ENCODE data around the gene ANKS1B.
"Not testable (repeated sequence)": the region's sequence is repeated elsewhere in the genome, so short reads cannot be mapped to it uniquely, and the experiment has no call there.

The ANKS1B gene

GRCh38 chr12:98837134-98837752 lies 1147.5 kb downstream of the ANKS1B start:
- DNase-seq = not testable (repeated sequence)

- DNase-seq = no peak
Measured at GRCh38 chr12:98830657-98831056, 1154.1 kb downstream of the ANKS1B start.

- no peak for DNase-seq
Measured at GRCh38 chr12:98828802-98829600, 1155.7 kb downstream of the ANKS1B start.

DNA sequence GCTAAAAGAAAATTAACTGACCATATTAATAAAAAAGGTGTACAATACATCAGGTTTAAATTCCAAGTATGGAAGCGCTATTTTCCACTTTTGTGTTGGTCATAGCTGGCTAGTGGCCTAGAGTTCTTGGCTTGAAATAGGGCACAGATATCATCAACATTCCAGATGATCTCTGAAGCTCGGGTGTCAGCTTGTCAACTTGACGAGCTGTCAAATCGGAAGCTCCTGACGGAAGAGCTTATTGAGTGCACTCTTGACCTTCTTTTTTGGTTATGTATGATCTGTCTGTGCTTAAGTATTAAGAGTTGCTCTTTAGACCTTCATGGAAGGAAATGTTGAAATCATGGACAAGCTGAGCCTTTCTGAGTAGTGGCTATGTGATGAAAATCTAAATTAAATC lies 1161.7 kb downstream of the ANKS1B start:
- no peak for DNase-seq

- DNase-seq = no peak
Measured at GRCh38 chr12:98821866-98822265, 1162.9 kb downstream of the ANKS1B start.

DNA sequence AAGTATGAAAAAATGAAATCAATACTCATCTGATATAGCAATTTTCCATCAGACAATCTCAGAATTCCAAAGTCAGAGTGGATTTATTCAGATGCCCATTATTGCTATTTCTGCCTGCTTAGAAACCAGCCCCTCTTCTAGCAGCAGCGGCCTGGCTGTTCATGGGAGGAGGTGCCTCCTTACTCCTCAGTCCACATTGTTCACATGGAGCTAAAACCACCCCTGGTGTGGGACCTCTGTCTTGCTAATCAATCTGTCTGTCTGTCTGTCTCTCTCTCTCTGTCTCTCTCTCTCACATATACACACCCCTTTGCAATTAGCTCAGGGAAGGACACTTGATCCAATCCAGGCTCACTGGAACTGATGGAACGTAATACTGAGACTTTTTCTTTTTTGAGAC lies 1163.5 kb downstream of the ANKS1B start:
- DNase-seq = no peak

- no peak for DNase-seq
Measured at GRCh38 chr12:98819821-98820404, 1164.8 kb downstream of the ANKS1B start.

- no peak for DNase-seq
Measured at GRCh38 chr12:98819071-98819470, 1165.7 kb downstream of the ANKS1B start.

GRCh38 chr12:98818239-98818638 lies 1166.5 kb downstream of the ANKS1B start:
- no peak for DNase-seq

DNA sequence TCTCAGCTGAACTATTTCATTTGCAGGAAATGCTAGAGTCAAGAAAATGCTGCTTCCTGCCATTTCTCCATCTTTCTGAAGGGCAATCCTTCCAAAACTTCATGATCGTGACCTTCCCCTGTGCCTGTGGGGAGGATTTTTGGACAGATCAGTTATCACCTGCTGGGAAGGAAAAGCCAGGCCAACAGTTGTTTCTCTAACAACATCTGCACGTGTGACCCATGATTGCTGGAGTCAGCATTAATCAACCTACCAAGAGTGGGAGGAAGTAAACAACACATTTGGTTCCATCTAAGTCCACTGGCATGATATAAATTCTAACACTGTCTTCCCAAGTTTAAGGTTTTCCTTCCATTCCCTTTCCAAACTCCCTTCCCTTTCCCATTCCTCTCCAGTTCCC lies 1167.0 kb downstream of the ANKS1B start:
- no peak for DNase-seq

DNA sequence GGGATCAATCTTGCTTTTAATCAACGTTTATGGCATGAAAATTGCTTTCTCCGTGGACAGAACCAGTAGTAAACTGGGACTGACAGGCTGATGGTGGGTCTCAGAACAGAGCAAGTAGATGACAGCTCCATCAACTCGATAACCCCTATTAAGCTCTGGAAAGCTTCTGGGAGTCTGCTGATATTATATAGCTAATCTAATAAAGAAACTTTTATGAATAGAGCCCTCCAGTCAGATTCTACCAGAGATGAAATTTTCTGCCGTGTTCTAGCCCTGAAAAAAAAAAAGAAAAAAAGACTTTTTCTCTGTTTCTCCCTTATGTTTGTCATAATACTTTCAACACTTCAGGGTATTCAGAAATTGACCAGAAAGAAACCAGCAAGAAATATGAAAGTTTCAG lies 1168.0 kb downstream of the ANKS1B start:
- DNase-seq = no peak

DNA sequence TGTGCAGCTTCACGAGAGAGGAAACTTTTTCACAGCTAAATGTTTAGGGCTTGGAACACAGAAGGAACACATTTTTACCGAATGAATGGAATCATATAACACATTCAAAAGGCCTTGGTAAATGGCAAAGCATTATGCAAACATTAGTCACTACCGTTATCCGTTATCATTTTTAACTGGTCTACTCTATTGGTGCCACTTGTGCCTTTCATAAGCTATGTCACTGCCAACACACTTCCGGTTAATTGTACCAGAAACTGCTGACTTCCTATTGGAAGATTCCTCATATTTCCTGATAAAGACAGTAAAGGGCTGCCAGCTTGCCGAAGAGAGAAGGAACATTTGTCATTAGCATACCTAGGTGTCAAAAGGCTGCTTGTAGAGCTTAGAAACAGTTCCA lies 1170.5 kb downstream of the ANKS1B start:
- no peak for DNase-seq

DNA sequence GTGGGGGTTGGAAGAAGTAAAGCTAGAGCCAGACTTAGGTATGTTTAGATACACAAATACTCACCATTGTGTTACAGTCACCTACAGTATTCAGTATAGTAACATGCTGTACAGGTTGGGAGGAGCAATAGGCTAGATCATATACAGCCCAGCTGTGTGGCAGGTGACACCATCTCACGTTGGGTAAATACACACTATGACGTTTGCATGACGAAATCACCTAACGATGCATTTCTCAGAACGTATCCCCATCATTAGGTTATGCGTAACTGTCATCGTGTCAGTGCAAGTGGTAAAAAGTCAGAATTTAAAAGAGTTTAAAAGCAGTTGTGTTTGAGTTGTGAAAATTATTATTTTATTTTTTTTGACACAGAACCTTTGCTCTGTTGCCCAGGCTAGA lies 1172.5 kb downstream of the ANKS1B start:
- no peak for DNase-seq

DNA sequence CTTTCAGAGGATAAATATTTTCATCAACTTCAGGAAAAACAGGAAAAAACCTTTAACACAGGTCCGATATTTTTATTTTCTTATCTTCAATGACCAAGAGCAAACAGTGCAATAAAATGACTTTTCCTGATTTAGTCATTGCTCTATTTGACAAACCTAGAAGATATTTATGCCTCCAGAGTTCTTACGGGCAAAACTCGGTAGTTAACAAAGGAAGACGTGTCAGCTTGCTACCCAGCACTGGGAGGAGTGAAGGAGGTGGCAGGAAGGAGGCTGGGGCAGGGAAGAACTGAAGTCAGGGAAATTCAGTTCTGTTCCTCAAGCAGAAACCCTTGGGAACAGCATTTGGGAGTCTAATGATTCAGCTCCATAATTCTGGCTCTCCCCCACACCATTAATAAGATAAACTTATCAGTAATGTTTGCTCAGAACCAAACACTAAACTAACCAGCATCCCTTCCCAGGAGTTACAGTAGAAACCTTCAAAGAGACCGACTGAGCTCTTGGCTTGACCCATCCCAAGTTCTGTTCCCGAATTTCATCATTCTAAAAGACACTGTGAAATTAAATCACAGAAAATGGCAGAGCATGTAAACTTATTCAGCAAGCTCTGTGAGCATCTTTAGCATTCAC lies 1176.4 kb downstream of the ANKS1B start:
- DNase-seq = no peak

GRCh38 chr12:98807187-98807586 lies 1177.5 kb downstream of the ANKS1B start:
- DNase-seq = no peak

GRCh38 chr12:98803468-98804209 lies 1181.1 kb downstream of the ANKS1B start:
- no peak for DNase-seq

DNA sequence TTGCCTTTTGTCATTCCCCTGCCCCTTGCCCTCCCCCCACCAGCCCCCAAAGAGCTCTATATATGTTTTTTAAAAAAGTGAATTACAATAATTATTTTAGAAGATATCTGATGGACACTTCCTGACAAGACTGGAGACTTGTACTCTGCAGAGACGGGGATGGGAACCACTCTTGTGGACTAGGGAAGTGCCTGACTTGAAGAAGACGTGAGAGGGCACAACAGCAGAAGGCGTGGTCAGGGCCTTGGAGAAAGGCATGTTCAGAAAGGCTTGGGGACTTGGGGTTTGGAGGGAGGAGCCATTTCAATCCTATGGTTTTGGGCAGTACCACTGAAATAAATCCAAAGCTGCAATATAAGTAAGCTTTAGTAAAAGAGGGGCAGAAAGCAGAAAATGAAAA lies 1184.9 kb downstream of the ANKS1B start:
- no peak for DNase-seq

DNA sequence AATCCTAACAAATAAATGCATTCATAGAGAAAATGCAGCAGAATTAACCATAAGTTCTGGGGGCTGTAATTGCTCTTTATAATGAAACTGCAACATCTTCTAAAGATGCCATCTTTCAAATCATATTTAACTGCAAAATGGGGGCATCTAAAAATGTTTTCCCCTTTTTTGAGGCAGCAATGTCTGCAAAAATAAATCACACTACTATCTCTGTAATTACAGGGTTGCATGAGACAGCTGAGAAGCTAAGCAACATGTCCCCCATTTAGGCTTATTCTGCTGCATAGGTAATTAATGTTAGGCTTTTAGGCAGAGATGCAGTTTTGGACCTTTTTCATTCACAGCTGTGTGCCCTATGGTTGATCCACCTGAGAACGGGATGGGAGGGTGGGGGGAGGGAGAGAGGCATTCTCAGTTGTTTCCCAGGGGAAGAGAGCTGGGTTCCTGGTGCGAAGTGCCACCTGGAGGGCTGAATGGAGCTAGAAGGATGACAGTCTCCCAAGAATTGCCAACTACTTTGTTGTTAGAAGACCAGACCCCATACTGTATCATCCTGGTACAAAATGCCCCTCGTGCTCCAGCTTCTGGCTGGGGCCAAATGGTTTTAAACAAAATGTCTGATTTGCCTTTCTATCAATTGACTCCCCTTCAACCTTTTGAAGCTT lies 1185.5 kb downstream of the ANKS1B start:
- no peak for DNase-seq

- DNase-seq = no peak
Measured at GRCh38 chr12:98797200-98797599, 1187.5 kb downstream of the ANKS1B start.

DNA sequence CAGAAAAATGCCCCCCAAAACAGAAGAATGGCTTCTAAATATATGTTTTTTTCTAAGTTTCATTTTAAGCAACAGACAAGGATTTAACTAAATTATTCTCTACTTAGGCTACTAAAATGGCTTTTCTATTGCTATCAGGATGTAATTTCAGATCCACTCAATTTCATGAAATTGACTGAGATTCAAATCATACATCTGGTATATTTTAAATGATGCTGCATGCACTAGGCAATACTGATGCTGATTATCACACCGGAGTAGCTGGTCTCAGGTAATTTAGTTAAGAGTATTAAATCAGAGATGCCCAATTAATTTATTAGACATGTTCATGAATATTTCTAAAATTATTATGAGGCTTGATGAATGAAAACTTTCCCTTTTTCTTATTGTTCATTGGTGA lies 1188.0 kb downstream of the ANKS1B start:
- DNase-seq = no peak

- DNase-seq = no peak
Measured at GRCh38 chr12:98793121-98793520, 1191.6 kb downstream of the ANKS1B start.

DNA sequence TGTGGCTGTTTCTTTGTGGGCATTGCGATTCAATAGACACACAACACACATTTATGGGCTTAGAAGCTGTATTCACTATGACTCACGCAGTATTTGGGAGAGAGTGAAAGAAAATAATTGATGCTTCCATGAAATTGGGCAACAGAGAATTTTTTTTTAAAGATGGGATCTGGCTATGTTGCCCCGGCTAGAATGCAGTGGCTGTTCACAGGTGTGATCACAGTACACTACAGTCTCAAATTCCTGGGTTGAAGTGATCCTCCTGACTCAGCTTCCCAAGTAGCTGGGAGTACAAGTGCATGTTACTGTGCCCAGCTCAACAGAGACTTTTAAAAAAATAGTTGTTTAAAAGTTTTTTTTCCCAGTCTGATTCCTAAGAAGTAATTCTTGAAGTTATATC lies 1193.3 kb downstream of the ANKS1B start:
- no peak for DNase-seq

DNA sequence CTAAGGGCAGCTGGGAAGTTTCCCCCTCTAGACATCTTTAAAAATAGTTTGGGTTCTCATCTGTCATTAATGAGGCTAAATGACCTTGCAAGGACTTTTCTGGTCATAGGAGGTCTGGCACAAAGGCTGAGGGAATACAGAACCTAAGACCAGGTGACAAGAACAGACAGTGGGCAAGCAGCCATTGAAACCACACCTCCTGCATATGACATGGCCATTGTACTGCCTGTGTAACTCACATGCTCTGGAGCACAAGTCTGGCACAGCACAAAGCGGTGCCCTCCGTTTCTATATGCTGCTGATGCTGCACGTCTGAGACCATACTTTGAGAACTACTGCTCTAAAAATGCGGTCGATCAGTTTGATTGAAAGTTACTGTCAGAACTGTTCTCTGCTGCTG lies 1196.3 kb downstream of the ANKS1B start:
- no peak for DNase-seq

All from suppressor macrophage treated with lipopolysaccharide for 1 hour (primary cell).